AG04449 (cell line): ENCODE measurements around the gene VPS39.

Experiments
- CTCF ChIA-PET: fragments of 350-600 bp; formaldehyde crosslinking; extraction: SDS; loops from one replicate; lab custom pipeline; 2021; ENCODE audit warnings: antibody characterized with exemption; lab: Yijun Ruan, JAX
- POLR2A ChIA-PET: fragments of 400-600, 350-600 bp; formaldehyde crosslinking; extraction: SDS; loops from one replicate; lab custom pipeline; 2020; ENCODE audit warnings: antibody characterized with exemption, inconsistent platforms; lab: Yijun Ruan, JAX
- DNase-seq: peaks from one replicate; pipeline ENCODE4 v3.0.0-alpha.2; 2010; ENCODE audit warnings: low read depth, low spot score
- H3K4me3 ChIP-seq: 2 replicates; pipeline ENCODE4 v1.5.1; 2011; ENCODE audit warnings: low read depth, mild to moderate bottlenecking, control low read depth, low read length
- CTCF ChIP-seq: IDR thresholded peaks from one replicate; pipeline ENCODE4 v1.5.1; 2011; ENCODE audit warnings: mild to moderate bottlenecking, moderate library complexity, low read length, control low read depth, inconsistent platforms; ENCODE audit not compliant: insufficient read depth; ENCODE audit errors: missing control alignments

VPS39 gene

GRCh38 chr15:42182961-42183360 lies 25.1 kb downstream of the VPS39 start:
- no peak for TF ChIP-seq CTCF
- no peak for DNase-seq
- CTCF ChIA-PET, result interaction anchor here (1.7 to 2.0 kb wide), 2 partner anchors 9 to 294 kb away, joined by 3 to 4 read pairs; no protein-coding TSS in a partner anchor
- POLR2A ChIA-PET, result no interaction called here
- H3K4me3 ChIP-seq, result no peak overlapping the region

GRCh38 chr15:42182328-42182886 lies 25.7 kb downstream of the VPS39 start:
- POLR2A ChIA-PET, result no interaction called here

GRCh38 chr15:42178056-42178455 lies 30.0 kb downstream of the VPS39 start:
- ChIA-PET POLR2A (no interaction called here), CTCF (interaction anchor here (1.1 kb wide), 1 partner anchor 91 kb away, joined by 3 read pairs; no protein-coding TSS in a partner anchor)
- H3K4me3 ChIP-seq, result no peak overlapping the region
- no peak for DNase-seq
- TF ChIP-seq CTCF, result no peak

More at GRCh38 chr15:42182328-42182886, 25.7 kb downstream of the VPS39 start:
- CTCF ChIA-PET, result interaction anchor here (1.1 to 2.0 kb wide), 3 partner anchors 10 to 294 kb away, joined by 3 to 4 read pairs (median 4); no protein-coding TSS in a partner anchor
- no peak overlapping the region for H3K4me3 ChIP-seq
- no peak for TF ChIP-seq CTCF
- no peak for DNase-seq

GRCh38 chr15:42175671-42176070 lies 32.4 kb downstream of the VPS39 start:
- no peak for DNase-seq
- TF ChIP-seq CTCF, result no peak
- CTCF ChIA-PET, result no interaction called here
- POLR2A ChIA-PET, result no interaction called here
- H3K4me3 ChIP-seq, result no peak overlapping the region

GRCh38 chr15:42172475-42172874 lies 35.6 kb downstream of the VPS39 start:
- TF ChIP-seq CTCF, result no peak
- no peak overlapping the region for H3K4me3 ChIP-seq
- CTCF ChIA-PET, result interaction anchor here (1.6 kb wide), 1 partner anchor 213 kb away, joined by 4 read pairs; no protein-coding TSS in a partner anchor
- no peak for DNase-seq
- POLR2A ChIA-PET, result no interaction called here

- POLR2A ChIA-PET, result no interaction called here
- no peak overlapping the region for H3K4me3 ChIP-seq
- no peak for TF ChIP-seq CTCF
- DNase-seq, result no peak
- CTCF ChIA-PET, result interaction anchor here (1.6 kb wide), 1 partner anchor 213 kb away, joined by 4 read pairs; no protein-coding TSS in a partner anchor
Observed at GRCh38 chr15:42171795-42172194, 36.3 kb downstream of the VPS39 start.
